DND-41 (cell line): Measurements from ENCODE around the gene IWS1.
A peak's percentile ranks its signal among the peaks of the same experiment; 100 is the strongest.

Experiments used
- ATAC-seq: fragments of 200-7000 bp; cut with Tn5 transposase; 3 replicates; pipeline ENCODE4 v1.9.1; 2021; ENCODE audit warnings: low read depth; ENCODE audit not compliant: insufficient read depth
- DNase-seq: peaks from one replicate; pipeline ENCODE4 v3.0.0-alpha.2; 2020
- H2AFZ ChIP-seq: 2 replicates; pipeline ENCODE4 v1.6.0; 2012; ENCODE audit warnings: low read depth, low read length
- H3K27ac ChIP-seq: 2 replicates; pipeline ENCODE4 v1.5.1; 2012; ENCODE audit warnings: low read length, inconsistent platforms
- H3K27me3 ChIP-seq: fragments of 200-600 bp; sonication (generic); 2 replicates; pipeline ENCODE4 v1.6.0; 2012; ENCODE audit warnings: low read length, mild to moderate bottlenecking, inconsistent platforms; ENCODE audit not compliant: insufficient read depth, poor library complexity
- H3K36me3 ChIP-seq: 2 replicates; pipeline ENCODE4 v1.5.1; 2012; ENCODE audit warnings: low read length, inconsistent platforms; ENCODE audit not compliant: insufficient read depth
- H3K4me1 ChIP-seq: 2 replicates; pipeline ENCODE4 v1.5.1; 2012; ENCODE audit warnings: mild to moderate bottlenecking, low read length; ENCODE audit not compliant: insufficient read depth
- H3K4me2 ChIP-seq: 2 replicates; pipeline ENCODE4 v1.6.0; 2012; ENCODE audit warnings: mild to moderate bottlenecking, moderate library complexity, low read length, inconsistent platforms; ENCODE audit not compliant: insufficient read depth
- H3K4me3 ChIP-seq, 2 experiments: fragments of 200-600 bp in 1 of 2; shearing (Covaris generic) in 1 of 2; 2 replicates each; pipeline ENCODE4 v1.5.1; 2012 to 2016; ENCODE audit warnings: inconsistent platforms in 2 of 2, low read length in 2 of 2, mild to moderate bottlenecking in 2 of 2, low read depth in 1 of 2, moderate library complexity in 1 of 2
- H3K79me2 ChIP-seq: 2 replicates; pipeline ENCODE4 v1.6.0; 2012; ENCODE audit warnings: low read length, inconsistent platforms; ENCODE audit not compliant: insufficient read depth
- H3K9ac ChIP-seq: 2 replicates; pipeline ENCODE4 v1.6.0; 2012; ENCODE audit warnings: low read depth, mild to moderate bottlenecking, inconsistent platforms, low read length, moderate library complexity
- H3K9me3 ChIP-seq: 2 replicates; pipeline ENCODE4 v1.5.1; 2012; ENCODE audit warnings: low read length, moderate library complexity, mild to moderate bottlenecking, inconsistent platforms; ENCODE audit not compliant: insufficient read depth, severe bottlenecking
- H4K20me1 ChIP-seq: 2 replicates; pipeline ENCODE4 v1.6.0; 2012; ENCODE audit warnings: low read length; ENCODE audit not compliant: insufficient read depth
- CTCF ChIP-seq: IDR thresholded peaks from 2 replicates; pipeline ENCODE4 v1.5.1; 2012; ENCODE audit warnings: borderline replicate concordance, low read length, moderate library complexity, mild to moderate bottlenecking; ENCODE audit not compliant: poor library complexity, severe bottlenecking; ENCODE audit errors: extremely low read depth
- EZH2 ChIP-seq: IDR thresholded peaks from 3 replicates; pipeline ENCODE4 v1.6.1; 2012; ENCODE audit warnings: borderline replicate concordance, low read depth, mild to moderate bottlenecking, moderate library complexity, low read length, inconsistent platforms; ENCODE audit not compliant: severe bottlenecking

The IWS1 gene

GRCh38 chr2:127455566-127456493 is 70.5 kb downstream of the IWS1 start:
- TF ChIP-seq EZH2 = no peak
- TF ChIP-seq CTCF = no peak
- no peak overlapping the region for H3K4me2 ChIP-seq

GRCh38 chr2:127454595-127455565 is 71.4 kb downstream of the IWS1 start:
- Histone ChIP-seq H3K36me3 (peaks cover 7% of the 10 kb centered on the region; the same call in 1 of the 2 replicates), H3K4me1 (no peaks in the 10 kb centered on the region), H3K9ac (no peak overlapping the region), H3K27me3 (no peaks in the 10 kb centered on the region), H4K20me1 (no peaks in the 10 kb centered on the region), H2AFZ (no peak overlapping the region), H3K79me2 (no peaks in the 10 kb centered on the region), H3K27ac (no peak overlapping the region), H3K4me2 (no peak overlapping the region), H3K4me3 (no peak overlapping the region), H3K9me3 (no peaks in the 10 kb centered on the region)
- ATAC-seq (no peak), DNase-seq (no peak)
- TF ChIP-seq EZH2 (no peak), CTCF (no peak)

More at GRCh38 chr2:127455566-127456493, 70.5 kb downstream of the IWS1 start:
- ATAC-seq (no peak), DNase-seq (no peak)
- no peaks in the 10 kb centered on the region for H4K20me1 ChIP-seq
- no peak overlapping the region for H3K9ac ChIP-seq
- H3K9me3 ChIP-seq = no peaks in the 10 kb centered on the region
- H3K4me3 ChIP-seq = no peak overlapping the region
- H3K27ac ChIP-seq = no peak overlapping the region
- peaks cover 7% of the 10 kb centered on the region; the same call in 1 of the 2 replicates for H3K36me3 ChIP-seq
- H2AFZ ChIP-seq = no peak overlapping the region
- no peaks in the 10 kb centered on the region for H3K27me3 ChIP-seq
- no peaks in the 10 kb centered on the region for H3K79me2 ChIP-seq
- no peaks in the 10 kb centered on the region for H3K4me1 ChIP-seq

- Histone ChIP-seq H3K36me3 (peaks cover 7% of the 10 kb centered on the region; the same call in 1 of the 2 replicates), H3K9me3 (no peaks in the 10 kb centered on the region), H4K20me1 (no peaks in the 10 kb centered on the region), H3K4me3 (no peak overlapping the region), H3K4me2 (no peak overlapping the region), H3K4me1 (no peaks in the 10 kb centered on the region), H3K79me2 (no peaks in the 10 kb centered on the region), H3K27me3 (no peaks in the 10 kb centered on the region), H3K9ac (no peak overlapping the region), H2AFZ (no peak overlapping the region), H3K27ac (no peak overlapping the region)
- TF ChIP-seq EZH2 = no peak
- TF ChIP-seq CTCF = peak; percentile 52
- DNase-seq = no peak
- ATAC-seq = peak; percentile 52; the same call in 1 of the 3 replicates
Measured at GRCh38 chr2:127453392-127454171, 72.7 kb downstream of the IWS1 start.
